Neutrophil (primary cell): ENCODE results near the gene MYLIP.
A peak's percentile ranks its signal among the peaks of the same experiment; 100 is the strongest.

Source experiments
- H3K27ac ChIP-seq: fragments of 200-600 bp; sonication (generic); 2 replicates; pipeline ENCODE4 v1.5.1; 2016; ENCODE audit warnings: mild to moderate bottlenecking, moderate library complexity
- H3K27me3 ChIP-seq: fragments of 200-600 bp; sonication (generic); 2 replicates; pipeline ENCODE4 v1.6.0; 2016; ENCODE audit warnings: mild to moderate bottlenecking
- H3K36me3 ChIP-seq: fragments of 200-600 bp; sonication (generic); 2 replicates; pipeline ENCODE4 v1.5.1; 2017
- H3K4me1 ChIP-seq, 2 experiments: fragments of 200-600 bp in 1 of 2; sonication (generic) in 1 of 2; 1 replicate in 1 of 2; 2 replicates in 1 of 2; pipeline versions ENCODE4 v1.5.1 to v1.6.1; 2013 to 2016; ENCODE audit warnings: low read depth in 1 of 2, low read length in 1 of 2, mild to moderate bottlenecking in 1 of 2, moderate library complexity in 1 of 2; ENCODE audit not compliant: control insufficient read depth in 1 of 2, insufficient read depth in 1 of 2
- H3K4me3 ChIP-seq, 2 experiments: fragments of 200-600 bp in 1 of 2; sonication (generic) in 1 of 2; 1 replicate in 1 of 2; 2 replicates in 1 of 2; pipeline ENCODE4 v1.5.1; 2013 to 2016; ENCODE audit warnings: low read depth in 1 of 2, low read length in 1 of 2, mild to moderate bottlenecking in 1 of 2, moderate library complexity in 1 of 2
- H3K9me3 ChIP-seq: fragments of 200-600 bp; sonication (generic); 2 replicates; pipeline ENCODE4 v1.5.1; 2016
- TF ChIP-seq, protein P1 (sequence below): fragments of 200-600 bp; sonication (generic); IDR thresholded peaks from 2 replicates; pipeline ENCODE4 v1.5.1; 2016; ENCODE audit warnings: antibody characterized with exemption

MYLIP gene

DNA sequence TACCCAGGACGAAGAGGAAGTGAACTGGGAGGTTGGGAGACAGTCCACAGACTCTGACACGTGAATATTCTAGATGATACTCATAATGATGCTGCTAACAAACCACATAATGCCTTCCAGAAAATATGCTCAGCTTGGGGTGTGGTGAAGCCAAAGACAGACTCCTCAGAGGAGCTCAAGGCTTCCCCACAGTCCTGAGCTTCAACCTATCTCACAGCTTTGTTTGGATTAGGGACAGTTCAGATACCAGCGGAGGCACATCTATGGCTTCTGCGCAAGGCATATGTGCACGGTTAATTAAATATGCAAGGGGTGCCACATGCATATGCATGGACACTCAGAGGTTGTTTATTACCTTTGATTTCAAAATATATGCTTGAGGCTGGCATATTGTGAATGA, 30.7 kb upstream of the MYLIP start:
- TF ChIP-seq, protein P1, sequence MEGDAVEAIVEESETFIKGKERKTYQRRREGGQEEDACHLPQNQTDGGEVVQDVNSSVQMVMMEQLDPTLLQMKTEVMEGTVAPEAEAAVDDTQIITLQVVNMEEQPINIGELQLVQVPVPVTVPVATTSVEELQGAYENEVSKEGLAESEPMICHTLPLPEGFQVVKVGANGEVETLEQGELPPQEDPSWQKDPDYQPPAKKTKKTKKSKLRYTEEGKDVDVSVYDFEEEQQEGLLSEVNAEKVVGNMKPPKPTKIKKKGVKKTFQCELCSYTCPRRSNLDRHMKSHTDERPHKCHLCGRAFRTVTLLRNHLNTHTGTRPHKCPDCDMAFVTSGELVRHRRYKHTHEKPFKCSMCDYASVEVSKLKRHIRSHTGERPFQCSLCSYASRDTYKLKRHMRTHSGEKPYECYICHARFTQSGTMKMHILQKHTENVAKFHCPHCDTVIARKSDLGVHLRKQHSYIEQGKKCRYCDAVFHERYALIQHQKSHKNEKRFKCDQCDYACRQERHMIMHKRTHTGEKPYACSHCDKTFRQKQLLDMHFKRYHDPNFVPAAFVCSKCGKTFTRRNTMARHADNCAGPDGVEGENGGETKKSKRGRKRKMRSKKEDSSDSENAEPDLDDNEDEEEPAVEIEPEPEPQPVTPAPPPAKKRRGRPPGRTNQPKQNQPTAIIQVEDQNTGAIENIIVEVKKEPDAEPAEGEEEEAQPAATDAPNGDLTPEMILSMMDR, result no peak
- Histone ChIP-seq H3K4me3 (no peak overlapping the region), H3K36me3 (no peaks in the 10 kb centered on the region), H3K4me1 (peaks cover 0 to under 1% of the 10 kb centered on the region in 2 experiments), H3K9me3 (no peaks in the 10 kb centered on the region), H3K27ac (no peak overlapping the region), H3K27me3 (no peaks in the 10 kb centered on the region)

GRCh38 chr6:16102208-16102607, 26.7 kb upstream of the MYLIP start:
- no peaks in the 10 kb centered on the region for H3K9me3 ChIP-seq
- no peaks in the 10 kb centered on the region for H3K27me3 ChIP-seq
- H3K36me3 ChIP-seq, result no peaks in the 10 kb centered on the region
- TF ChIP-seq, protein P1, result no peak
- no peak overlapping the region for H3K27ac ChIP-seq
- peaks cover 19% of the 10 kb centered on the region in 2 experiments for H3K4me1 ChIP-seq
- no peak overlapping the region for H3K4me3 ChIP-seq

DNA sequence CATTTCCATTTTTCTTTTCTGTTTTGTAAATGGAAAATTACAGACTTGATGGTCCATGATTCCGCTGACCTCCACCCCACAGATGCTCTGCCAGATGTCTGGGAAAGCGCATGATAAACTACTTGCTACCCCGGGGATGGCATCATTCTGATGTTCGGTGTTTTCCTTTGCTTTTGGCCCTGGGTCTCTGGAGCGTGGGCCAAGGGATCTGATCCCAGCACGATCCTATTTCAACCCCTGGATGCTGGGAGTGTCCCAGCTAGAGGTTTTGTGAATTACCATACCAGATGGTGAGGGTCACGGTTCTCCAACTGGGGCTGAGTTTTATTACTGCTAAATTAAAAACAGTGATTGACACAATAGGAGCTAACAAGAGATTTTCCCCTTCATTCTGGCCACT, 25.2 kb upstream of the MYLIP start:
- H3K9me3 ChIP-seq, result no peaks in the 10 kb centered on the region
- no peak overlapping the region for H3K4me3 ChIP-seq
- no peak overlapping the region for H3K27ac ChIP-seq
- no peaks in the 10 kb centered on the region for H3K36me3 ChIP-seq
- H3K27me3 ChIP-seq, result no peaks in the 10 kb centered on the region
- TF ChIP-seq, protein P1, result no peak
- peaks cover 19 to 26% of the 10 kb centered on the region in 2 experiments for H3K4me1 ChIP-seq

DNA sequence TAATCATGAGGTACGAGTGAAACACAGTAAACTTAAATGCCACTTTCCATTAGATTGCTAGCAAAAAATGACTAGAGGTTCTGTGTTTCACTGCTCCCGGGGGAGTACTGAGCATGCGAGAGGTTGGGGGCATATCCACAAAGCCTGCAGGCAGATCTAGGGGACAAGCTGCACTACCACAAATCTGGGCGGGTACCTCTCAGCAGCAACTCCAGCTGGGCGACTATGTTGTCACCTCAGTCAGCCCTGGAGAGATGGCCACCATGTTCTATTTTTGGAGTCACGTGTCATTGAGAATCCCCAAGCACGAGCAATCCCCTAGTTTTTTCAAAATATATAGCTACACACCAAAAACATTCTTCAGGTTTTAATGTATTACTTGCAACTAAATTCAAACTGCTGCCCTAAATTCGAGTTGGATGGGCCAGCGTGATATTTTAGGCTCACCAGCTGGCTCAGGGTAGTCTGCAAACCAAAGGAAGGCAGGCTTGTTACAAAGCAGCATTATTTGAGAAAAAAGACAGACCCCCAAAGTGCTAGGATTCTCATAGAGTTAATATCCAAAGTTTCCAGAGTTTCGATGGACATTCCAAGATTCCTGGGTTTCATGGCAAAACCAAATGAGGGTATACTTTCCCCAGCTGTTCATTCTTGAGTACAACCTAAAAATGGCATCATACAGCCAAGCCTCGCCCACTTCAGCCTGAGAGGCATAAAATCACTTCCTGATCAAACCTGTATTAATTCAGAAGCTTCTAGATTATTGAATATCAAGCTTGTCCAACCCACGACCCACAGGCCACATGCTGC, 24.1 kb upstream of the MYLIP start:
- Histone ChIP-seq H3K27ac (peak overlapping the region; percentile 77), H3K27me3 (no peaks in the 10 kb centered on the region), H3K4me3 (no peak overlapping the region), H3K36me3 (no peaks in the 10 kb centered on the region), H3K9me3 (no peaks in the 10 kb centered on the region), H3K4me1 (peaks cover 28 to 37% of the 10 kb centered on the region in 2 experiments)
- TF ChIP-seq, protein P1, result no peak

- Histone ChIP-seq H3K27ac (peak overlapping the region; percentile 77), H3K27me3 (no peaks in the 10 kb centered on the region), H3K9me3 (no peaks in the 10 kb centered on the region), H3K4me1 (peaks cover 38 to 47% of the 10 kb centered on the region in 2 experiments), H3K4me3 (peak overlapping the region in 1 of 2 experiments; percentile 0), H3K36me3 (no peaks in the 10 kb centered on the region)
- TF ChIP-seq, protein P1, result no peak
Measured at GRCh38 chr6:16105854-16106253, 23.0 kb upstream of the MYLIP start.
